HG03060 (cell line): ENCODE data around the gene RAC3.

Source experiments
- ATAC-seq: cut with Tn5 transposase; IDR thresholded peaks from one replicate; pipeline ENCODE4 v1.9.1; 2021; ENCODE audit warnings: low read depth, moderate number of reproducible peaks; ENCODE audit not compliant: unreplicated experiment

The RAC3 gene

DNA sequence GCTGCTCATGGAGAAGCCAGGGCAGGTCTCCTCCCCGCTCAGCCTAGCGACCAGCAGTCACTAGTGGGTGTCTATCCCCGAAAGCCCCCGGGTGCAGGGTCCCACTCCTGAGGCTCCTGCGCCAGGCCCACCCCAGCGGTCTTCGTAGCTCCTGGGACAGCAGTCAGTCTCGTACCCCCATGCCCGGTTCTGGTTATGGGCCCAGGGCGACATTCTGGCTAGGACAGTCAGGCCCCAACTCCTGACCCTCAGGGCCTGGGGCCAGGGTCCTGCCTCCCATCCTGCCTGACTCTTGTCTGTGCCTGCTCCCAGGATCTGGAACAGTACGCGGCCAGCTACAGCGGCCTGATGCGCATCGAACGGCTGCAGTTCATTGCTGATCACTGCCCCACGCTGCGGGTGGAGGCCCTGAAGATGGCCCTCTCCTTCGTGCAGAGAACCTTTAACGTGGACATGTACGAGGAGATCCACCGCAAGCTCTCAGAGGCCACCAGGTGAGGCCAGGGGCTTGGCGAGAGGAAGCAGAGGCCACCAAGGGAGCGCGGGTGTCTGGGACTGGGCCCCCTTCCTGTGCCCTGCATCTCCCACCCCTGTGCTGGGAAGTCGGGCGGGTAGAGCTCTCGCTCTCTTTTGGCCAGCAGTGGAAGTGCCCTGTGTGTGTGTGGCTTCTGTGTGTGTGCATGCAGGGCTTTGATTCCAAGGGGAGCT is 22.2 kb downstream of the RAC3 start:
- ATAC-seq = no peak

GRCh38 chr17:82054351-82055022 is 23.0 kb downstream of the RAC3 start:
- ATAC-seq = no peak

- no peak for ATAC-seq
Measured at GRCh38 chr17:82055023-82055964, 23.8 kb downstream of the RAC3 start.

DNA sequence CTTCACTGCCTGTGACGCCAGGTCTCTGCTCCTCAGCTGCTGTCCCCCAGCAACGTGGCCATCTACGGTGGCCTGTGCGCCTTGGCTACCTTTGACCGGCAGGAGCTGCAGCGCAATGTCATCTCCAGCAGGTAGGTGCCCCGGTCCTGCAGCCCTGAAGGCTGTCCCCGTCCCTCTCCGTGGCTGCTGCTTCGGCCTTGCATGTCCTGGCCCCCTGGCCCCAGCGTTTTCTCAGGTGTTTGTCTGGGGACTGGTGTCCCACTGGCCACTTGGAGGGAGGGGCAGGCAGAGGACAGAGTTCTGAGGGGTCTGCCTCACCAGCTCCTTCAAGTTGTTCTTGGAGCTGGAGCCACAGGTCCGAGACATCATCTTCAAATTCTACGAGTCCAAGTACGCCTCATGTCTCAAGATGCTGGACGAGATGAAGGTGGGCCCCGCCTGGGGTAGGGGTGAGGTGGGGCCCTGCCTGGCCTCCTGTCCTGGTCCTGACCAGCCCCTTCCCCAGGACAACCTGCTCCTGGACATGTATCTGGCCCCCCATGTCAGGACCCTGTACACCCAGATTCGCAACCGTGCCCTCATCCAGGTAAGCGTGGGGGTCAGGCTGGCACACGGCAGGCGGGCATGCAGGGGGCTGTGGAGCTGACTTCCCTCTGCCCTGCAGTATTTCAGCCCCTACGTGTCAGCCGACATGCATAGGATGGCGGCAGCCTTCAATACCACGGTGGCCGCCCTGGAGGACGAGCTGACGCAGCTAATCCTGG is 24.7 kb downstream of the RAC3 start:
- ATAC-seq = no peak

DNA sequence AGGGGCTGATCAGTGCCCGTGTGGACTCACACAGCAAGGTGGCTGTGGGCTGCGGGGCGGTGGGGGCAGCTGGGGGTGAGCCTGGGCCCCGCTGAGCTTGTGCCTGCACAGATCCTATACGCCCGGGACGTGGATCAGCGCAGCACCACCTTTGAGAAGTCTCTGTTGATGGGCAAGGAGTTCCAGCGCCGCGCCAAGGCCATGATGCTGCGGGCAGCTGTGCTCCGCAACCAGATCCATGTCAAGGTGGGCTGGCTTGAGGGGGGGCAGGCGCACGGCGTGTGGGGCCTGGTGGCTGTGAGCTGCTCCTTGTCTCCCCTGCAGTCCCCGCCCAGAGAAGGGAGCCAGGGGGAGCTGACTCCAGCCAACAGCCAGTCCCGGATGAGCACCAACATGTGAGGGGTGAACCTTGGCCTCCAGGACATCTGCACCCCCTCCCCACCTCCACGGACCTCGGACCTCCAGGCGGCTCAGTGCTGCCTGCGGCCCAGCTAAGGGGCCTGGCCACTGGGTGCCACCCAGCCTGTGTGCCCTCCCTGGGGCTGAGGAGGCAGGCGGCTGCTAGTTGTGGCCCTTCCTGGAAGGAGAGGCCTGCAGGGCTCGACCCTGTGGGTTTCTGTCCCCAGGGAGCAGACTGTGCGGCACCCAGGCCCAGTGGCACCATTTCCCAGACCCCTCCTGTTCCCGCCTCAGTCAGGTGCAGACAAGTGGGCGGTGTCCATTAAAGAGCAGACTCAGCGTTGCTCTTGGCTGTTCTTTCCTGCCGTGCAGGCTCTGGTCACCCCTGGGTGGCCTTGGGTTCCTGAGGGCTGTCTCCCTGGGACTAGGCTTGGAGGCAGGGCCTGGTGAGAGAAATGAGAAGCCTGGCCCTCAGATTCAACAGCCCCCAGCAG is 25.5 kb downstream of the RAC3 start:
- no peak for ATAC-seq

DNA sequence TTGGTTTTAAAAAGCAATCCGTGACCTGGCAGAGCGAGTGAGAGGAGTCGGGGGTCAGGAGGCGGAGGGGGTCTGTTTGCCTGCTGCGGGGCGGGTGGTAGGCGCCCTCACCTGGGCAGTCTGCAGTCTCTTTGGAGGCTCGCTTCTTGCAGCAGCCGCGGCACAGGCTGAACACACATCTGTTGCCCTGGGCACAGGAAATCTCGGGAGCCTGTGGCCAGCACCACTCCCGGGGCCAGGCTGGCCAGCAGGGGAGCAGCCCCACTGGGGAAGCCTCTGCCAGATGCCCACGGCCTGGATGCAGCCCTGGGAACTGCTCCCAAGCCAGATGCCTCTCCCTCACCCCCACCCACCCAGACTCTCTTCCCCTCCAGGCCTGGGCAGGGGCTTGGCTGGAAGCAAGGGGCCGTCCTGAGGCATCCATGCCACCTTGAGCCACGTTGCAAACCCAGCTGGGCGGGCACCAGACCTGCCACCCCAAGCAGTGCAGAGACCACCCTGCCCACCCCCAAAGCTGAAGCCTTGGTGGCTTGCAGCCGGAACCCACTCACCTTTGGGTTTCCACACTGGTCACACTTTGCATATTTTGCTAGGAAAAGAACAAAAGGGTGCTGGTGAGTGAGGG is 26.9 kb downstream of the RAC3 start:
- ATAC-seq = no peak

GRCh38 chr17:82058855-82059249 is 27.4 kb downstream of the RAC3 start:
- no peak for ATAC-seq

- ATAC-seq = no peak
Measured at GRCh38 chr17:82059272-82060000, 28.0 kb downstream of the RAC3 start.

DNA sequence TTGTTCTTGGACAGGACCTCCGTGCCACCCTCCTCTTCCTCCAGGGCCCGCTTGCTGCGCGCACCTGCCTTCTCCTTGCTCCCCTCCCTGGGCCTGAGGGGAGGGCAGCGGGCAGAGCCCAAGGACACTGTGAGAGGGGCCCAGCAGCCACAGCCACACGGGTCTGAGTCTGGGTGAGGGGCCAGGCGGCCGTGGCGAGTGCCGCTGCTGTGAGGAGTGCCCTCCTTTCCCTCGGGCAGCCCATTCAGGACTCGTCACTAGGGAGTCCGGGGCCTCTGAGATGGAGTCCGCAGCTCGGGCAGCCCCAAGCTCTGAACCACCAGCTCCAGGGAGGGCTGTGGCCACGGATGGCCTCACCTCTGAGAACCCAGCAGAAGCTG is 28.5 kb downstream of the RAC3 start:
- no peak for ATAC-seq

DNA sequence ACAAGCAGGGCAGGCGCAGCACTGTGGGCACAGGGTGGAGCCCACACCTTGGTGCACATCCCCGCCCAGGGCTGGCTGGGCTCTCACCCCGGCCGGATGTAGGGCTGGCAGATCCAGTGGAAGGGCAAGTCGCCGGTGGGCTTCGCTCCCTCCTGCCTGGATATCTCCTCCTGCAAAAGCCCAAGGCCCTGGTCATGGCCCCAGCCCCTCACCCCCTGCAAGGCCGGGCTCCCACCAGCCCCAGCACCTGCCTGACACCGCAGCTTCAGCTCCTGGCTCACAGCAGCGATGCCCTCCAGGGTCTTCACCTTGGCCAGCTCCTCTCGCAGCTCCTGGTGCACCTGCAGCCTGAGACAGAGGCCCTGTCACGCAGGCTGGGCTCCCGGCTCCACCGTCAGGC is 29.1 kb downstream of the RAC3 start:
- ATAC-seq = no peak

DNA sequence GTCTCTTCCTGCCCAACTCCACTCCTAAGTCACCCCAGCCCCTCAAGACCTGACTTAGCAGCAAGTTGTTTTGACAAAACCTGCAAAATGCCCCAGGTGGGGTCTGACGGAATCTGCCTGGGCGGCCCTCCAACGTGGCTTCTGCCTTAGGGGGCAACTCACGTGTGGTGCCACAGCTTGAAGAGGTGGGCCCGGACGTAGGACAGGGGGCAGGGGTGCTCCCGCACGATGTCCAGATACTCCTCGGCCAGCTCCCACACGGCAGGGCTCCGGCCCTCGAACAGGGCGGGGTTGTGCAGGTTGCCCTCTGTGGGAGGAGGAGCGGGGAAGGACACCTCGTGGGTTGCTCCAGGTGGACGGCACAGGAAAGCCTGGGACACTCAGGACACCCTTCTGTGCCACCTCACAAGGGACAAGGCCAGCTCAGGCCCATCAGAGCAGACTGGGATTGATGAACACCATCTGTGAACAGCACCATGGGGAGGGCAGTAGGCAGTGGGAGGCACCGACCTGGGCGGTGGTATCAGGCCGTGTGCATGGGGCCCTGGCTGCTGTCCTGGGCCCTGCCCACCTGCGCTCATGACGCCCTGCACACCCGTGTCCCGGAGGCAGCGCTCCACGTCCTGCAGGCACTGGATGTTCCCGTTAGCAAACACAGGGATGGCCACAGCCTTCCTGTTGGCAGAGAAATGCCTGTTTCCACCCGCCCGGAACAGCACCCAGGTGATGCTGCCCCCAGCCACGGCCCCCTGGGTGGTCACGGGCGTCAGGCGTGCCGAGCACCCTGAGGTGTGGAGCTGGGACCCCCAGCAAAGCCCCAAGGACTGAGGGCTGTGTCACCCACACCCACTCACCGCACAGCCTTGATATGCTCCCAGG is 29.8 kb downstream of the RAC3 start:
- no peak for ATAC-seq

GRCh38 chr17:82062076-82062983 is 30.9 kb downstream of the RAC3 start:
- ATAC-seq = no peak

- no peak for ATAC-seq
Measured at GRCh38 chr17:82062984-82063368, 31.5 kb downstream of the RAC3 start.

DNA sequence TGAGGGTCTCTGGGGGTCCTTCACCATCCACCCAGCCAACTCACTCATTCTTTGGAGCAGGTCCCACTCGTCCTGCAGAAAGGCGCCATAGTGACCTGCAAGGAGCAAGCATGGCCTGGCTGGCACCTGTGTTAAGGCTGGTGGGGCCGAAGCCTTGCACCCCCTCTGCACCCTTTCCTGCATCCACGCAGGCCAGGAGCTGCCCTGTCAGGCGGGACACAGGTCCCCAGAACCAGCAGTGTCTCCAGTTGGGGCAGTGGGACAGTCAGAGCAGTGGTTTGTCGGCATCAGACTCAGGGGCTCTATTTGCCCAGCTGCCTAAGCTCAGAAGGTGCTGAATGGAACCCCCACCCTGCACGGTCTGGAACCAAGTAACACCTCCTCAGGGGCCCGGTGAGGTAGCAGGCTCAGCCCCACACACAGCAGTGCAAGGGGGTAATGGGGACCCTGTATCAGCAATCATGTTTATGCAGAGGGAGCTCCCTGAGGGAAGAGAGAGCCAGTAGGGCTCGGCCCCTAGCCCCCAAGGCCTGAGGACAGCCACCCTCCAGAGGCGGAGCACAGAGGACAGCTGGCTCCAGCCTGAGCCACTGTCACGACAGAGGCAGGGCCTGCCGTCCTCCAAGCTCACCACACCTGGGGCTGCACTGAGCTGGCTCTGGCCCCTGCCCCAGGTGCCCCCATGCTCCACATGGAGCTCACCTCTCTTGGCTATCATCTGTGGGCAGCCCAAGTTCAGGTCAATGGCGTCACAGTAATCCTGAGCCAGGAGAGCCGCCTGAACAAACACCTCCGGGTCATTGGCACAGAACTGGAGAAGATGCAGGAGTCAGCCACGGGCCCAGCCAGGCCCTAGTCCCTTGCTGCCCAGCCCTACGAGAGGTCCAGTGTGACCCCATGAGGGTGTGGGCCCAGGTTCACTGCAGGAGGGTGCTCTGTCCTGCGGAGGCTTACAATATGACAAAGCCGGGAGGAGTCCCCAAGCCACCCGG is 32.2 kb downstream of the RAC3 start:
- ATAC-seq = no peak

- ATAC-seq = no peak
Measured at GRCh38 chr17:82064433-82065192, 33.1 kb downstream of the RAC3 start.
